GM06990 (cell line): Measurements from ENCODE around the gene HIC1.
"Not testable (repeated sequence)": the region's sequence is repeated elsewhere in the genome, so short reads cannot be mapped to it uniquely, and the experiment has no call there.

Experiments used
- DNase-seq: peaks from one replicate; pipeline ENCODE4 v3.0.0-alpha.2; 2011; ENCODE audit not compliant: insufficient read length; ENCODE audit errors: extremely low read depth
- H3K27me3 ChIP-seq: replicated peaks from 2 replicates; pipeline ENCODE4 v1.6.0; 2011; ENCODE audit warnings: low read length; ENCODE audit not compliant: control insufficient read depth, insufficient read depth
- H3K36me3 ChIP-seq: 2 replicates; pipeline ENCODE4 v1.5.1; 2011; ENCODE audit warnings: low read length; ENCODE audit not compliant: control insufficient read depth, insufficient read depth
- H3K4me3 ChIP-seq: replicated peaks from 2 replicates; pipeline ENCODE4 v1.5.1; 2011; ENCODE audit warnings: low read depth, mild to moderate bottlenecking, control low read depth, low read length
- CTCF ChIP-seq: IDR thresholded peaks from 2 replicates; pipeline ENCODE4 v1.5.1; 2011; ENCODE audit warnings: low read length, control low read depth, mild to moderate bottlenecking, inconsistent platforms; ENCODE audit not compliant: insufficient read depth, poor library complexity, severe bottlenecking

Gene HIC1

GRCh38 chr17:2012499-2012898, 42.4 kb upstream of the HIC1 start:
- no peaks in the 10 kb centered on the region for H3K36me3 ChIP-seq
- DNase-seq = no peak
- no peak overlapping the region for H3K4me3 ChIP-seq
- TF ChIP-seq CTCF = no peak
- no peaks in the 10 kb centered on the region for H3K27me3 ChIP-seq

GRCh38 chr17:2013220-2013993, 41.5 kb upstream of the HIC1 start:
- not testable (repeated sequence) for DNase-seq, H3K4me3 ChIP-seq, H3K36me3 ChIP-seq, H3K27me3 ChIP-seq

GRCh38 chr17:2013994-2014317, 40.9 kb upstream of the HIC1 start:
- DNase-seq = no peak
- Histone ChIP-seq H3K36me3 (no peaks in the 10 kb centered on the region), H3K4me3 (no peak overlapping the region), H3K27me3 (no peaks in the 10 kb centered on the region; the same call in 1 of the 2 replicates)
- TF ChIP-seq CTCF = no peak

GRCh38 chr17:2015314-2015713, 39.6 kb upstream of the HIC1 start:
- TF ChIP-seq CTCF = no peak
- Histone ChIP-seq H3K4me3 (no peak overlapping the region), H3K27me3 (no peaks in the 10 kb centered on the region; the same call in 1 of the 2 replicates), H3K36me3 (no peaks in the 10 kb centered on the region)
- no peak for DNase-seq

- no peak for DNase-seq
These were observed 38.4 kb upstream of the HIC1 start for GRCh38 chr17:2016494-2016893.

GRCh38 chr17:2017274-2017941, 37.5 kb upstream of the HIC1 start:
- no peak for TF ChIP-seq CTCF
- Histone ChIP-seq H3K36me3 (no peaks in the 10 kb centered on the region), H3K4me3 (no peak overlapping the region), H3K27me3 (no peaks in the 10 kb centered on the region; the same call in 1 of the 2 replicates)
- no peak for DNase-seq

More at GRCh38 chr17:2016494-2016893, 38.4 kb upstream of the HIC1 start:
- Histone ChIP-seq H3K36me3 (no peaks in the 10 kb centered on the region), H3K4me3 (no peak overlapping the region), H3K27me3 (no peaks in the 10 kb centered on the region; the same call in 1 of the 2 replicates)
- TF ChIP-seq CTCF = no peak
